ENCODE measurements around the gene PCNP. TPM values are rescaled to one million over a fixed set of nuclear protein-coding genes. Genes with fewer than 3 reads are reported as not detected.
A peak's percentile ranks its signal among the peaks of the same experiment; 100 is the strongest.

Gene PCNP
- total RNA-seq, 2 donors from 2014 or later = 63.4 to 83.9 TPM

- Histone ChIP-seq H3K27ac (no peak overlapping the region), H3K27me3 (no peaks in the 10 kb centered on the region), H3K4me3 (no peak overlapping the region), H3K9me3 (no peaks in the 10 kb centered on the region), H3K4me1 (no peaks in the 10 kb centered on the region), H3K36me3 (no peaks in the 10 kb centered on the region)
- peak; percentile 11 for DNase-seq (ENCODE audit: low spot score)
- no peak for TF ChIP-seq CTCF (IDR thresholded peaks at IDR 0.05)
Measured at GRCh38 chr3:101643009-101643844, 69.2 kb downstream of the PCNP start.

Other genes with a start within 250 kb of the PCNP start
- gene SENP7, start 61.0 kb upstream of the PCNP start, total RNA-seq = 10 to 100 TPM in 1 of 2 donors, 1 to 10 TPM in 1; 6.1 to 10.1 TPM
- gene TRMT10C, start 12.3 kb upstream of the PCNP start, total RNA-seq = 10 to 100 TPM; 21.5 to 22.8 TPM
- 10 to 100 TPM in 1 of 2 donors, 1 to 10 TPM in 1; 9.8 to 10.4 TPM for gene ZBTB11, start 103.0 kb downstream of the PCNP start, total RNA-seq
- gene RPL24, start 112.5 kb downstream of the PCNP start, total RNA-seq = 1,000 to 10,000 TPM; 1,059 to 1,395 TPM
- 1 to 10 TPM; 6.5 to 7.0 TPM for gene CEP97, start 150.4 kb downstream of the PCNP start, total RNA-seq
- 10 to 100 TPM; 22.9 to 49.8 TPM for gene NXPE3, start 205.0 kb downstream of the PCNP start, total RNA-seq

All from right atrium auricular region (tissue), 2 donors.